Right lung (tissue), 5 donors: Measurements from ENCODE around the gene SLC44A3. TPM values are rescaled to one million over a fixed set of nuclear protein-coding genes. Genes with fewer than 3 reads are reported as not detected.
"Not testable (repeated sequence)": the region's sequence is repeated elsewhere in the genome, so short reads cannot be mapped to it uniquely, and the experiment has no call there.

Source experiments
- DNase-seq, 2 donors: peaks; one replicate each; pipeline ENCODE4 v3.0.0-alpha.2; 2013
- polyA plus RNA-seq, 5 donors: library from polyadenylated mRNA; unstranded; fragments of 120-200 nt; gene quantifications; one replicate each; pipeline versions ENCODE4 v1.2.1 to v1.2.3, GENCODE V29; 2013; ENCODE audit warnings: inconsistent platforms in 1 of 5, low replicate concordance in 1 of 5; ENCODE audit not compliant: insufficient read length in 5 of 5, insufficient read depth in 1 of 5

The SLC44A3 gene
- polyA plus RNA-seq, 5 donors: 29.3 to 52.6 (median 43.4) TPM

DNA sequence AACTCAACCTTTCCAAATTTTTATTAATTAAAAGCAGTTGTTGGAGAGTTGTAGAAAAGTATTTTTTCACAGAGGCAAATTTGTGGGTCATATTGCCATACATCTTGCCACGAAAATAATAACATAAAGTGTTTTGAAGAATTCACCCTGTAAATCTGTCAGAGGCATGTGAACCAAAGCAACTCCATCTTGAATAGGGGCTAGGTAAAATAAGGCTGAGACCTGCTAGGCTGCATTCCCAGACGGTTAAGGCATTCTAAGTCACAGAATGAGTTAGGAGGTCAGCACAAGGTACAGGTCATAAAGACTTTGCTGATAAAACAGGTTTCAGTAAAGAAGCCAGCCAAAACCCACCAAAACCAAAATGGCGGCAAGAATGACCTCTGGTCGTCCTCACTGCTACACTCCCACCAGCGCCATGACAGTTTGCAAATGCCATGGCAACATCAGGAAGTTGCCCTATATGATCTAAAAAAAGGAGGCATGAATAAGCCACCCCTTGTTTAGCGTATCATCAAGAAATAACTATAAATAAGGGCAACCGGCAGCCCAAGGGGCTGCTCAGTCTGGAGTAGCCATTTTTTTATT is 111.2 kb downstream of the SLC44A3 start:
- no peak for DNase-seq

DNA sequence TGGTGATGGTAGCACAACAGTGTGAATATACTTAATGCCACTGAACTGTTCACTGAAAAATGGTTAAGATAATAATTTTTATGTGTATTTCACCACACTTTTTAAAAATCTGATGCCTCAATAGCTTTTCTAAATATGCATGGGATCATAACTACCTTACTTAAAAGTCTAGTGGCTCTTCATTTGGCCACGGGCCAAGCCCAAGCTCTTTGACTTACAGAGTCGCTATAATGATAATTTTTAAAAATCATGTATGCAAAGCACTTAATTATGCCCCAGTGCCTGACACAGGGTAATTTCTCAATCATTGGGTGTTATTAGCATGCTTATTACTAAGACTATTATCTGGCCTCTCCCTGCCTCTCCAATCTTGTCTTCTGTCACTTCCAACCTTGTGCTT is 114.4 kb downstream of the SLC44A3 start:
- DNase-seq: no peak

DNA sequence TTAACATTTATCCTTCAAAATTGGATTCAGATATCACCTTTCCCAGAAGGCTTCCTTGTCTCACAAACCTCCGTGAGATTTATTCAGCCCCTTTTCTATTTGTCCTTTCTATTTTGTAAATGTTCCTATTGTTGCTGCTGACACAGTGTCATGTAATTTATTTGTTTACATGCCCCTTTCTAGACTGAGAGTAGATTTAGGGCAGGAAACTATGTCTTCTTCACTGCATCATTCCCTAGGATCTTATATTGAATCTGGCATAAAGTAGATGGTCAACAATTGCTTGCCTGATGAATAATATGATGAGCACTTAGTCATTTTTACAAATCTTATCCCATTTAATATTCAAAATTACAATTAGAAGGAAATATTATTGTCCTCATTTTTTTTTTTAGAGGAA is 114.9 kb downstream of the SLC44A3 start:
- no peak for DNase-seq

DNA sequence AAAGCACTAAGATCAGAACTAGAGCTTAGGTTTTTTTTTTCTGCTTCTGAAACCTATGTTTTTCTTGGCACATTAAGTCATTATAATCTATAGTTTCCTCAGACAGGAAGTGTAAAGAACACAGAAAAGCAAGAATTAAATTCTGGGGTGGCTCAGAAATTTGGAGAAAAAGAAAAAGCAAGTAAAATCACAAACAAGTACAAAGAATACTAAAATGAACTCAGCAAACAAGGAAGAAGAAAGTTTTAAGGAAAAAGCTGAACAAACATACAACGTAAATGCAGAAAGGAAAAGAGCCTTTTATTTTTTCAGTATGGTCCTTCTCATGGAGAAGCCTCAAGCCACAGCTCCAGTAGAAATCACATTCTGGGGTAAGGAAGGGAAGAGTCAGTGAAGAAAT is 115.3 kb downstream of the SLC44A3 start:
- DNase-seq: no peak

DNA sequence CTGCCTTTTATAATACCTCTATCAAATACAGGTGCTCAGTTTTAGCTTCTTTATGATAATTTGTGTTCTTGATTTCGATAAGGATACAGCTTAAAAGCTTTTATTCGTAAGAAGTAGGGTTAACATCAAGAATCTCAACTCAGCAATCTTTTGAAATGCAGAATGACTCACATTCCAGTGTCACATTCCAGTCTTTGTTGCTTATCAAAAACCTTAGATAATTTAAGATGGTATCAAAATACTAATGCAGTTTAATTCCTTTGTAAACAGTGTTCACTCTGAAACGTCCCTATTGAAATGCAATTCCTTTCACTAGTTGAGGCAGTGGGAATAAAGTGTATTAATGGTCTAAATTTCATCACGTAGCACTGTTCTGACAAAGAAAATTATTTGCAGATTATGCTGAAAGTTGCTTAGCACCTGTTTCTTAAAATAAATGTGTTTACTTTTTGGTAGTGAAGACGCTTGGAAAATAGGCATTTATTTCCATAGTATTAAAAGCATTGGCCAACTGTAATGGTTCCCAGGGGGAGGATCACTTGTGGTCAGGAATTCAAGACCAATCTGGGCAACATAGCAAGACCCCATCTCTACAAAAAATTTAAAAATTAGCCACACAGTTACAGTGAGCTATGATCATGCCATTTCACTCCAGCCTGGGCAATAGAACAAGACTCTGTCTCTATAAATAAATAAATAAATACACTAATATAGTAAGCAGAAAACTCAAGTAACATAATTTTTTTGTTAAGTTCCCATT is 116.9 kb downstream of the SLC44A3 start:
- DNase-seq: no peak

DNA sequence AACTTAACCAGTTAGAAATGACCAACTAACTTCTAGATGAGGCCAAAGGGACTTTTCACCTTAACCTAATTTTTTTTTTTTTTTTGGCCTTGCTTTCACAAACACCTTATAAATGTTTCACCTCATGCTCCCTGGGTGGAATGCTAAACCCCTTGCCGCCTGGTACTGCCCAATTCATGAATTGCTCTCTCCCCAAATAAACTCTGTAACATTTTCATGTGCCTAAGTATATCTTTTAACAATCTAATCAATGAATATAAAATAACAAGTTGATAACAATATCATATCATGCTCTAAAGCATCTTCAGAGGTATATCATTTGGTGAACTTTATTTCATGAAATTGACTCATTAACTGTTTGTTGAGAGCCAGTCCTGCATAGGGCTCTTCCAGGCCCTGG is 117.7 kb downstream of the SLC44A3 start:
- DNase-seq: no peak

DNA sequence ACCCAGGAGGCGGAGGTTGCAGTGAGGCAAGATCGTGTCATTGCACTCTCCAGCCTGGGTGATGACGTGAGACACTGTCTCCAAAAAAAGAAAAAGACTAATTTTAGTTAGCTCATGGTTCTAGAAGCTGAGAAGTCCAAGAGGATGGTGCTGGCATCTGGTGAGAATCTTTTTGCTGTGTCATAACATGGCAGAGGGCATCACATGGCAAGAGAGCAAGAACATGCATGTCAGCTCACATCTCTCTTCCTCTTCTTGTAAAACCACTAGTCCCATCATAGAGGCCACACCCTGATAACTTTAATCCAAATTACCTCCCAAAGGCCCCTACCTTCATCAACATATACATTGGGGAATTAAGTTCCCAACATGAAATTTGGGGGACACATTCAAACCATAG is 120.6 kb downstream of the SLC44A3 start:
- DNase-seq: no peak

DNA sequence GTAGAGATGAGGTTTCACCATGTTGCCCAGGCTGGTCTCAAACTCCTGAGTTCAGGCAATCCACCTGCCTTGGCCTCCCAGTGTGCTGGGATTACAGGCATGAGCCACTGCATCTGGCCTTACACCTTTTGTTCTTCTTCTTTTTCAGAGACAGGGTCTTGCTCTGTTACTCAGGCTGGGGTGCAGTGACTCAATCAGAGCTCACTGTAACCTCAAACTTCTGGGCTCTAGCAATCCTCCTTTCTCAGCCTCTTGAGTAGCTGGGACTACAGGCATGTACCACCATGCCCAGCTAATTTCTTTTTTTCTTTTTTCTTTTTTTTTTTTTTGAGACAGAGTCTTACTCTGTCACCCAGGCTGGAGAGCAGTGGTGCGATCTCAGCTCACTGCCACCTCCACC is 121.3 kb downstream of the SLC44A3 start:
- DNase-seq: not testable (repeated sequence)

DNA sequence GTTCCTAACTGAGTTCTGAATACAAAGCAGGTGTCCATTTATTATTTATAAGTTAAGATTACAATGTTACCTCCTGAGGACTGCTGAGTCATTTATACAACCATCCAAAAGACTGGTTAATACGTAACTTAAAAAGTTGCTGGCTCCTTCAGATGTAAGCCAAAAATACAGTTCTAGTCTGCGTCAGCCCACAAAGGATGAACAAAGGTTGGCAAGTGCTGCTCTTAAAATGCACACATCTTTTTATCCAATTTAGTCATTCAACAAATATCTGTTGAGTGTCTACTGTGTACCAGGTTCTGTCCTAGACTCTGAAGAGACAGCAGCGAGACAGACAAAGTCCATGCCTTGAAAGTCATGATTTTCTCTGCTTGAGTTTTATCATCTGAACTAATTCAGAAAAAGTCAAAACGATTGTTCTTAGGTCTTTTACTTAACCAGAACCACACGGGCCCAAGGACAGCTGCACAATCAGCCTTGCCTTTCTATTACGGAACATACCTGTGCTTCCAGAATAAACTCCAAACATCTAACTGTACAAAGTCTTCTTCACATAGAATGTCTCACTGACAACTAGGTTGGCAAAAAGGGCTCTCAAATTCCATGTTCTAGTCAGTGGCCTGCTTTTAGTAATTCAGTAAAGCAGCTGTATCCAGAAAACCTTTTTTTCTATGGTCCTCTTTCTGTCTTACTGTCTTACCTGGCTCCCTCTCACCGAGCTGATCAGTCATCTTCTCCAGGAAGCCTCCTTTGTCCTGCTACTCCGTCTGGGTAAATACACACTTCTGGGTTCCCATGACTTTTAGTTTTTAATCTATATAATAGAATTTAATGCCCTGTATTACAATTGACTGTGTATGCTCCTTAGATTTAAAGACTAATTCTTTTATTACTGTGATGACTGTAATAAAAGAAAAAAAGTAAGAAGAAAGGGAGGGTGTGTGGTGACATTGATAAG is 122.3 kb downstream of the SLC44A3 start:
- DNase-seq: no peak

Other genes with a start within 250 kb of the SLC44A3 start
- 100 to 1,000 TPM; 233 to 342 (median 285) TPM for gene CNN3, start 106.8 kb downstream of the SLC44A3 start, polyA plus RNA-seq